Stimulated activated CD4-positive, alpha-beta T cell treated with anti-CD3 and anti-CD28 coated beads, Interleukin-4, amount 100 ng/mL, for 1 hour (primary cell): ENCODE data around the gene LIF.

Experiments used
- DNase-seq: peaks from one replicate; pipeline ENCODE4 v3.0.0-alpha.2; 2020

The LIF gene

DNA sequence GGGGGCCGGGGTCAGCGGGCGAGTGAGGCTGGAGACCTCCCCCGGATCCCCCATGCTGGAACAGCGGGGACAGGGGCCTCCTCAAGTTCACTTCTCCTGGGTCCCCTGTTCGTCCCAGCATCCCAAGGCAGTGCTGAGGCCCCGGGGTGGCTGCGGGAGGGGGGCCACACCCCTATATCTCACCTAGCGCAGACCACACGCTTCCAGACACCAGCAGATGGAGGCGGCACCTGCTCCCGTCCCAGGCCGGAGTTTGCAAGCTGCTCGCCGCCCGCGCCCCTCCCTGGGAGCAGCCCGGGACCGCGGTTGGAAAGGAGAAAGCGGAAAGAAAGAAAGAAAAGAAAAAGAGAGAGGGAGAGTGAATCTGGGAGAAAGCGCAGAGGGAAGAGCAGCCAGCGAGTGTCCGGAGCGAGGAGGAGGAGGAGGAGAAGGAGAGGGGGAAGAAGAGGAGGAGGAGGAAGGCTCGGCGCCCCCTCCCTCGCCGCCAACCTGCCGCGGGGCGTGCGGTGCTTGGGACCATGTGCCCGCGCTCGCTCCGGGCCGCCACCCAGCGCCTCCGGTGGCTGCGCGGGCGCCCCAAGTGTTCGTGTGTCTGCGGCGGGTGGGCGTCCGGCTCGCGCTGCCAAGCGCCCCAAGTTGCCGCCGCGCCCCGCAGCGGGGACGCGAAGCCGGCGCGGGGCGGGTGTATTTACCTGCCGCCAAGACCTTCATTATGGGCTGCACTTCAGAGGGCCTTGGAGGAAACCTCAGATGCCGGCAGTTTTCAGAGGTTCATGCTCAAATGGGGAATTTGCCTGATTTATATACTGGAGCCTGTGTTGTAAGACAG lies at the start of gene LIF:
LIF (minus strand) TSS at position 775 of the 829 bp plus-strand sequence; CDS start at position 711, 64 bp downstream.
- DNase-seq, result peak; percentile 70

GRCh38 chr22:30296324-30296723 lies 49.8 kb upstream of the LIF start:
- DNase-seq, result no peak

DNA sequence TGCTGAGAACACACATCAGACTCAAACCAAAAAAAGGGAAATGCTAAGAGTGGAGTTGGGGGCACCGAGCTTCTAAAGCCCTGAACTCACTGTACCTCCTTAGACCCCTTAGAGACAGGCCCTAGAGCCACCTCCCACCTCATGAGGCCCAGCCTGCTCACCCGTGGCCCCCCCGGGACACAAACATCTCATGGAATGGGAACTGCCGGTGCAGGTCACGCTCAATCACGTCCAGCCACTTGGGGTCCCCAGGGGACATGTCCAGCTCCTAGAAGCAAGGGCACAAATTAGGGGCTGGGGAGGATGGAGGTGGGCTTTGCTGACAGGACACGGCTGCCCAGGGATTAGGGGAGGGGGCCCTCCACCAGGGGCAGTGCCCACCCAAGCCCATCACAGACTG lies 49.0 kb upstream of the LIF start:
- DNase-seq, result no peak

GRCh38 chr22:30294830-30295229 lies 48.3 kb upstream of the LIF start:
- no peak for DNase-seq

DNA sequence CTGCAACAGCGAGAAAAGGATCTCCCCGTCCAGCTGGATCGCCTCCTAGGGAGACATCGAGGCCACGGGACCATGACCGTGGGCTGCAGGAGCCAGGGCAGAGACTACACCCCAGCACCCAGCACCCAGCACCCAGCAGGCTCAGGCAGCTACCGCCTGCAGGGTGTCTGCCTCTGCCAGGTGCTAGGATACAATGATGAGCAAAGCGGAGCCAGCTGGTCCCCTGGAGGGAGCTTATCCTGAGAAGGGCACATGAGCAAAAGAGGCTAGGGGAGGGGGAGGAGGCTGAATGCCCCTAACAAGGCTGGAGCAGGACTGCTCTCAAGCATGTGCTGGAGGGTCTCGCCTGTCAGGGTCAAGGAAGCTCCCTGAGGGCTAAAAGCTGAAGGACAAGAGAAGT lies 47.5 kb upstream of the LIF start:
- DNase-seq, result no peak

- no peak for DNase-seq
These were observed 46.5 kb upstream of the LIF start for GRCh38 chr22:30293026-30293425.

GRCh38 chr22:30292069-30292970 lies 45.8 kb upstream of the LIF start:
- no peak for DNase-seq

DNA sequence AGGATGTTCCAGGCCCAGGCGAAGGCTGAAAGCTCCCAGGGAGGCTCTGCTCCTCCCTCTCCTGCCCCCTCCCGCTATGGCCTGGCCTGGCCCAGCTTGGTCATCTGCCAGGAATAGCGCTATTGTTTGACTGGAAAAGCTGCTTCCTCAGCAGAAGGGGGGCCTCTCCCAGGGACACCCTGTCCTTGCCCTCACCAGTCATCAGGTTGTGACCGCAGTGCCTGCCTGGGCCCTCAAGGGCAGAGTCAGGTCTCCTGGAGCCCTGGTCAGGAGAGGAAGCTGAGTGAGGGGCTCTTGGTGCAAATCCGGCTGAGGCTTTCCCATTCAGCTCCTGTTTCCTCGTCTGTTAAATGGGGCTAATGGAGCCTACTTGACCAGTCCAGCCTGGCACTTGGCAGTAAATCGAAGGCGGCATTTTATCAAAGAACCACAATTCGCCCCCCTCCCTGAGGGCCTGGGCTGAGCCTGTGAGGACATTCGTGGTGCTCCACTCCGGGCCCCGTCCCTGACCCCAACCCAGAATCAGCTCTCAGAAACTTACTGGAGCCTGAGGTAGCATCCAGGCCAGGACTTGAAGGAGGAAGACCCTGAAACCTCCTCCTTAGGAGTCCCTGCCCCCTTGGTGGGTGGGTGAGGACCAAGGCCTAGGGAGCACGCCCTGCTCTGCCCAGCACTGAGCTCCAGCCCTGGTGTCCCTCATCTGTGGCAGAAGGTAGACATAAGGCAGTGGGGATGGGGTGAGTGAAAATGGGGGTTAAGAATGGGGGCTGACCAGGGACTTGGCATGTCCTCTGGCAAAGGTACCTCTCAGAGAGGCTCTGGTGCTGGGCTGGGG lies 44.7 kb upstream of the LIF start:
- no peak for DNase-seq

GRCh38 chr22:30290342-30291057 lies 43.9 kb upstream of the LIF start:
- DNase-seq, result no peak

GRCh38 chr22:30289980-30290313 lies 43.4 kb upstream of the LIF start:
- DNase-seq, result no peak

DNA sequence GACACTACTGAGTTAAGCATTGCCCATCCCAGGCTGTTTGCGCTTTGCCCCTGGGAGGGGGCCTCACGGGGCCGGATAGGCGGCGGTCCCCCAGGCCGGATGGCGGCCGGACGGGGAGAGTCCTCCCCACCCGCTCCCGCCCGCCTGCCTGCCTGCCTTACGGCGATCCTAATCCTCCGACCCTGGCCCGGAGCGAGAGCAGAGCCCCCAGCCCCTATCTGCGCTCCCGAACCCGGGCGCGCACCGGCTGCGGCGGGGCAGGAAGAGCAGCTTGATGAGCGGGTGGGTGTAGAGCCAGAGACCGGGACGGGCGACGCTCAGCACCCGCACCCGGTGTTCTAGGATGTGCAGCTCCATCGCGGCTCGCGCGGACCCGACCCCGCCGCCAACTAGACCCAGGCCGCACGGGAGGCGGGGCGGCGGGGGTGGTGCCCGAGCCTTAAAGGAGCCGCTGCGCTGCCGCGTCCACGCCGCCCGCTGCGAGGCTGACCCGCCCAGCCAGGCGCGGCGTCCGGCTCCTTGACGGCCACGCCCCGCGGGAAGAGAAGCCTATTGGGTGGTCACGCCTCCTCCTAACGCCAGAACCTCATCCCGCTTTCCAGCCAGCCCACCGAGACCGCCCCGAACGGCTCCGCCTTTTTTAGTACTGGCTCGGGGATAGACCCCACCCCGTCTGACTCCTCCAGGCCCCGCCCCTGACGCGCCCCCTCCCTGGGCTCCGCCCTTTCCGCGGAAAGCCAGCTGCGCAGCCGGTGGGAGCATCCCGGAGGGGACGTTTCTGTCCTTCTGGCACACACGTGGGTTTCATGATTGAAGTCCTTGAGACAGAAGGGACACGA lies 42.8 kb upstream of the LIF start, which contains the start of gene CASTOR1:
CASTOR1 (minus strand) TSS at position 365 of the 839 bp plus-strand sequence; CDS start at position 357, 8 bp downstream.
- DNase-seq, result peak; percentile 87

GRCh38 chr22:30288419-30289140 lies 42.0 kb upstream of the LIF start:
- no peak for DNase-seq

GRCh38 chr22:30287648-30288418 lies 41.3 kb upstream of the LIF start:
- DNase-seq, result peak; percentile 89

- peak; percentile 88 for DNase-seq
These were observed 40.5 kb upstream of the LIF start for GRCh38 chr22:30286813-30287647.

- DNase-seq, result no peak
These were observed 39.8 kb upstream of the LIF start for GRCh38 chr22:30286331-30286730.

DNA sequence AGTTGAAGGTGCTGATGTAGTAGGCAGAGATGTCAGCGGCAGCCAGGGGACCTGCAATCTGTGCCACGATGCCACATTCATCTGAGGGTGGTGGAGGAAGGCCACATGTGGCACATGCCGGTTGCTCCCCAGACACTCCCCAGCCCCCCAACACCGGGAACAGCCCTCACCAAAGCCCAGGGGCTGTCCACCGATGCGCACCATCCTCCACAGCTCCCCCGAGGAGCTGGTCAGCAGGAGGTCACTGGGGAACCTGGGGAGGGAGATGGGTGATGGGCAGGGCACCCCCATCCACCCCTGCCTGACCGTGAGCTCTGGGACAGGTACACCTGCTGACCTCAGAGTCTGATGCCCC lies 39.3 kb upstream of the LIF start:
- no peak for DNase-seq

- no peak for DNase-seq
These were observed 38.8 kb upstream of the LIF start for GRCh38 chr22:30285176-30285845.

- no peak for DNase-seq
These were observed 38.1 kb upstream of the LIF start for GRCh38 chr22:30284666-30285065.
